Left forelimb (tissue), 1 donor: ENCODE data around the gene RO60.
A peak's percentile ranks its signal among the peaks of the same experiment; 100 is the strongest.
"Not testable (repeated sequence)": the region's sequence is repeated elsewhere in the genome, so short reads cannot be mapped to it uniquely, and the experiment has no call there.

Experiments used
- DNase-seq: peaks from one replicate; pipeline ENCODE4 v3.0.0-alpha.2; 2018; ENCODE audit warnings: low spot score

RO60 gene

DNA sequence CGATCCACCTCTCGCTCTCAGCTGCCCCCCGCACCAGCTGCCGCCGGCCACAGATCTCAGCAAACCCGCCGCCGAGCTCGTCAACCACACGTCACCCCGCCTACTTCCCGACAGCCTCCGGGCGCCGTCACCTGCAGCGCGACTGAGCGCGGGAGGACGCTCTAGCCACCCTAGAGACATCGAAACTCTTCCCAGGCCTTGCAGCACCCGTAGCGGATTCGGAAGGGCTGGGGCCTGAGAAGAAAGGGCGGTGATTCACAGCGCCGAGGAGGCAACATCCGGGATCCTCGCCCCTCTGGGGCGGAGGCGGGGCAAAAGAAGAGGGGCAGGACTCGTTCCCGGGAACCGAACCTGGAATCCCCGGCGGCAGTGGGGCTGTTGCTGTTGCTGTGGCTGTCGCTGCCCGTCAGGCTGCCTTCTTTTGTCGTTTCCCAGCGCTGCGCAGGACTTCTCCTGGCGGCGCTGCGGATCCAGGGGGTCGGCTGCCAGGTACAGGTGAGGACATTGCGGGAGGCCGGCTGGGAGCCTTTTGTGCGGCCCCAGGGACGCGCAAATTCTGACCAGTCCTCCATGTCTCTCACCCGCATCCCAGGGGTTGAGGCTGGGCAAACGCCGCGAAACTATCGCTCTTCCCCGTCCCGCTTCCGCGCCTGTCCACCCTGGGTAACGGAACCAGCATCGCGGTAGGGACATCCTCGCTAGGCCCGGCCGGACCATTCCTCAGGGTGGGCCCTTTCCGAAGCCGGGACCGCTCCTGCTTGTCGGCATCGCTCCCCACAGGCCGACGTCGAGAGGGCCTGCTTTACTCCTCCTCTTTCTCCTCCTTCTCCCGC is at the start of gene RO60, which contains the start of gene UCHL5:
Gene RO60, plus strand, starts transcription at position 331 of the 833 bp plus-strand sequence. CDS start 9,443 bp downstream, outside the sequence.
Gene UCHL5, minus strand, starts transcription at position 79 of the 833 bp plus-strand sequence. CDS start 100 bp downstream, outside the sequence.
- DNase-seq = peak; percentile 96

DNA sequence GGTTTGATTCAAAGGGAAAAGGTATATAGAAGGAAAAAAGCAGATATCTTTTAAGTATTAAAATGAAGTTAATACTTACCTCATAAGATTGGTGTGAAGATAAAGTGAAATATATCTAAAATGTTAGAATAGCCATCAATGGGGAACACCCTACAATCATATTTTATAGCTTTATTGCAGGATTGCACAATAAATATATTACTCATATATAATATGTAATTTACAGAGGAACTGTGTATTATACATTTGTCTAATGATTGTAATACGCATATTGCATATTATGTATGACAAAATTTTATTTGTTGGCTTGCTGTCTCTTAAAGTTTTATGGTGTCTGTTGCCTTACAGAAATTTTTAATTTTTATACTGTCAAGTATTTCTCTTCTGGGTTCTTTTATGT is 48.0 kb upstream of the RO60 start:
- DNase-seq = no peak

DNA sequence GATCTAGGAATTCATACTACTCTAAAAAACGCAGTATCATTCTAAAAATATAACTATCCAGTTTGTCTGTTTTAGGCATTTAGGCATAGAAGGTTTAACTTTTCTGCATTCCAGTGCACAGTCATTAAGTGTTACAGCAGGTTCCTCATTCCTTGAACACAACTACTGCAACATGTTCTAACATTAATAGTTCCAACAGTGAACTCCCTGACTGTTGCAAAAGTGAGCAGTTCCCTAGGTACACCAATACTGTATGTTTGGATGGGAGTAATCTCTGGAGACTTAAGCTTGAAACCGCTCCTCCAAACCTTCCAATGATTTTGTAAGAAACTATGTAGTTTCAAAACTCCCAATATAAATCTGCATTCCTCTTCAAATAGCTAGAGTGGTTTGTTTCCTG is 46.4 kb upstream of the RO60 start:
- no peak for DNase-seq

DNA sequence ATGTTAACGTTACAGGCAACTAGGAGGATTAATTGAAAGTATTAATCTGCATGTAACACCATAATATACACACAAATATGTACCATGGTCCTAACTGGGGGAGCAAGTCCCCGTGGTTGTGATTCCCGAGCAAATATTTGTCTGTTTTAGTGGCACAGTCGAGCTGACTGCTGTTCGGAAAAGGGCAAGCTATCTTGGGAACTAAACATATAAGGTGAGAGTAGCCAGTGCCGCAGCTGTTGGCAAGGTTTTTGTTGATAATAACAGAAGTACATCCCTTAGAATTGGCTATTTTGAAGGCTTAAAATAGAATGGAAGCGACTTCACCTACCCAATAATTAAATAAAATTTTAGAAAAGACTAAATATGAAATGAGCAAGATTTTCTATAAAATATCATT is 45.7 kb upstream of the RO60 start:
- no peak for DNase-seq

DNA sequence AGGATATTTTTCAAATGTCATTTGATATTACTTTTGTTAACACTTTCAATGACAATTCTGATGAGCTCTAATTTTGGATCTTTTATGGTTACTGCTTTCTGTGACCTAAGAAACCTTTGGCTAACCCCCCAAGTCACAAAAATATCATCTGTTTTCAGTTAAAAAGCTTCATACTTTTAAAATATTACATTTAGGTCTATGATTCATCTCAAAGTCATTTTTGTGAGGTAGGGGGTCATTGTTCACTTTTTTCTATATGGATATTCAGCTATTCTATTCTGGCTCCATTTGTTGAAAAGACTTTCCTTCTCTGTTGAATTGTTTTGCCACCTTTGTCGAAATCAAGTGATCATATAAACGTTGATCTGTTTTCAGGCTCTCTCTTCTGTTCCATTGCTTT is 45.0 kb upstream of the RO60 start:
- no peak for DNase-seq

- no peak for DNase-seq
Observed at GRCh38 chr1:193016788-193017187, 42.6 kb upstream of the RO60 start.

DNA sequence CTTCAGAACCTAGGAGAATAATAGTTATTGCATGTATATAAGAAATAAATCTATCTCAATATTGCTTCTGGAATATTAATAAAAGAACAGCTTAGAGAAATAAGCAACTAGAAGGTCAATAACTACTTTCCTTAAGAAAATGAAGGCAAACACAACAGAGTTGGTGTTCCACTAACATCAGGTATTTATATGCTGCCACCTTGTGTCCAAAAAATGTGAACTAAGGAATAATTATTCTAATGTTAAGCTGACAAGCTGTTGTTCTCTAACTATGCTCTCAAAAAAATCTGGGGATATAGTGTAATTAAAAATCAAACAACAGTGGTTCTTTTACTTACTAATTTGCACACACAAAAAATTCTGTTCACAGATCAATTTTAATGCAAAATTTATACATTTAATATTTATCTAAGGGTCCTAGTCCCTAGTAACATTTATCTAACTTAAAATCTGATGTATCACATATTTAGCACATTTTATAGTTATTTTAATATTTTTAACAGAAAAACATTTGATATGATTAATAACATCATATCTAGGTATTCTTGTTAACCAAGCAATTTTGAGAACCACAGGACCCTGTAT is 39.9 kb upstream of the RO60 start:
- DNase-seq = no peak

- DNase-seq = no peak
Observed at GRCh38 chr1:193025218-193025617, 34.2 kb upstream of the RO60 start.

DNA sequence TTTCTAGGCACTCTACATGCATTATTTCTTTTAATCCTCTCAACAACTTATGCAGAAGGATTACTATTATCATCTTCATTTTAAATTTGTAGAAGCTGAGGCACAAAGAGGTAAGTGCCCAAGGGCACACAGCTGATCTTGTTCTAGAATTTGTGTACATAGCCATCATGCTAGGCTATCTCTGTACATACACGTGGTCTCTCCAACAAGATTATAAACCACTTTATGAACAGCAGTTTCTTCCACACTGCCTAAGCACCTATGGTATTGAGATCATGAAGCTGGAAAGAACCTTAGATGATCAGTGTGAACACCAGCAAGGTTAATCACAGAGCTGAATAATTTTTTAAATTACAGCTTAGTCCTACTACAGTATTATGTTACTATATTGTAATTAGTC is 29.1 kb upstream of the RO60 start:
- DNase-seq = no peak

GRCh38 chr1:193031431-193031830 is 28.0 kb upstream of the RO60 start:
- DNase-seq = no peak

DNA sequence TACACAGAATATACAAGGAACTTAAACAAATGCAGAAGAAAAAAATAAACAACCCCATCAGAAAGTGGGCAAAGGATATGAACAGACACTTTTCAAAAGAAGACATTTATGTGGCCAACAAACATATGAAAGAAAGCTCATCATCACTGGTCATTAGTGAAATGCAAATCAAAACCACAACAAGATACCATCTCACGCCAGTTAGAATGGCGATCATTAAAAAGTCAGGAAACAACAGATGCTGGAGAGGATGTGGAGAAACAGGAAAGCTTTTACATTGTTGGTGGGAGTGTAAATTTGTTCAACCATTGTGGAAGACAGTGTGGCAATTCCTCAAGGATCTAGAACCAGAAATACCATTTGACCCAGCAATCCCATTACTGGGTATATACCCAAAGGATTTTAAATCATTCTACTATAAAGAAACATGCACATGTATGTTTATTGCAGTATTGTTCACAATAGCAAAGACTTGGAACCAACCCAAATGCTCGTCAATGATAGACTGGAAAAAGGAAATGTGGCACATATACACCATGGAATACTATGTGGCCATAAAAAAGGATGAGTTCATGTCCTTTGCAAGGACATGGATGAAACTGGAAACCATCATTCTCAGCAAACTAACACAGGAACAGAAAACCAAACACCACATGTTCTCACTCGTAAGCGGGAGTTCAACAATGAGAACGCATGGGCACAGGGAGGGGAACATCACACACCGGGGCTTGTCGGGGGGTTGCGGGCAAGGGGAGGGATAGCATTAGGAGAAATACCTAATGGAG is 26.6 kb upstream of the RO60 start:
- DNase-seq = not testable (repeated sequence)

GRCh38 chr1:193033610-193034009 is 25.8 kb upstream of the RO60 start:
- DNase-seq = no peak

DNA sequence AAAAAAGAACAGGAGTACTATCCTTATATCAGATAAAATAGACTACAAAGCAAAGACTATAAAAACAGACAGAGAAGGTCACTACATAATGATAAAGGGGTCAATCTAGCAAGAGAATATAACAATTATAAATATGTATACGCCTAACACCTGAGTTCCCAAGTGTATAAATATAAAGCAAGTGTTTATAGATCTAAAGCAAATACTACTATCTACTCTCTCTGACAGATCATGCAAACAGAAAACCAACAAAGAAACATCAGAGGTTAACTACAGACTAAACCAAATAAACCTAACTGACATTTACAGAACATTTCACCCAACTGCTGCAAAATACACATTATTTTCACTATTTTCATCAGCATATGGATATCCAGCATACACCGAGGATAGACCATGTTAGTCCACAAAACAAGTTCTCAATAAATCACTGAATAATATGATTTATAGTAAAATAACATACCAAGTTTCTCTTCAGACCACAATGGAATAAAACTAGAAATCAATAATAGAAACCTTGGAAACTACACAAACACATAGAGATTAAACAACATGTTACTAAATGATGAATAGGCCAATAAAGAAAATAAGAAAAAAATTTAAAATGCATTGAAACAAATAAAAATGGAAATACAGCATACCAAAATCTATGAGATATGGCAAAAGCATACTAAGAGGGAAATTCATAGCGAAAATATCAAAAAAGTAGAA is 22.9 kb upstream of the RO60 start:
- DNase-seq = no peak

DNA sequence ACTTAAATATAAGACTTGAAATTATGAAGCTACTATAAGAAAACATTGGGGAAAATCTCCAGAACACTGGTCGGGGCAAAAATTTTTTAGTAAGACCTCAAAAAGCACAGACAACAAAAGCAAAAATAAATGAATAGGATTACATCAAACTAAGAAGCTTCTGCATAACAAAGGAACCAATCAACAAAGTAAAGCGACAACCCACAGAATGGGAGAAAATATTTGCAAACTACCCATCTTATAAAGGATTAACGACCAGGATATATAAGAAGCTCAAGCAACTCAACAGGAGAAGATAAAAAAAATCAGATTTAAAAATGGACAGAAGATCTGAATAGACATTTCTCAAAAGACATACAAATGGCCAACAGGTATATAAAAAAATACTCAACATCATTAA is 19.4 kb upstream of the RO60 start:
- DNase-seq = no peak

- DNase-seq = no peak
Observed at GRCh38 chr1:193042766-193043691, 16.4 kb upstream of the RO60 start.

DNA sequence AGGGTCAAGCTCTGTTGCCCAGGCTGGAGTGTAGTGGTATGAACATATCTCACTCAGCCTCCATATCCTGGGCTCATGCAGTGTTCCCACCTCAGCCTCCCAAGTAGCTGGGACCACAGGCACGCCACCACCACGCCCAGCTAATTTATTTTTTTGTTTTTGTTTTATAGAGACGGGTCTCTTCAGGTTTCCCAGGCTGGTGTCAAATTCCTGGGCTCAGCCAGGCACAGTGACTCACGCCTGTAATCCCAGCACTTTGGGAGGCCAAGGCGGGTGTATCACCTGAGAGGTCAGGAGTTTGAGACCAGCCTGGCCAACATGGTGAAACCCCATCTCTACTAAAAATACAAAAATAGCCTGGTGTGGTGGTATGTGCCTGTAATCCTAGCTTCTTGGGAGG is 10.5 kb upstream of the RO60 start:
- DNase-seq = not testable (repeated sequence)

GRCh38 chr1:193054169-193054675 is 5.2 kb upstream of the RO60 start:
- no peak for DNase-seq

- no peak for DNase-seq
Observed at GRCh38 chr1:193058529-193059281, 707 bp upstream of the RO60 start.

DNA sequence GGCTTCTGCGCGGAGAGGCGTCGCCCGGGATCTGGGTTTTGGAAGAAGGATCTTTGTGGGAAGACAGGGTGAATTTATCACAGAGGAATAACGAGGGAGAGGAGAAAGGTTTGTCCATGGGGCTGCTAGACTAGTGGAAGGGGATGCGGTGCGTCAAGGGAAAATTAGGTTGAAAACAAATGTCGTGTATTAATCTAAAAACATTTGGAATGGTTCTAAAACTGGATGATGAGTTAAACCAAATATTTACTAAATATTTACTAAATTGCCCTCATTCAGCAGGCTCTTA is 647 bp downstream of the RO60 start:
- no peak for DNase-seq

GRCh38 chr1:193060406-193060805 is 994 bp downstream of the RO60 start:
- DNase-seq = no peak
